ENCODE measurements around the gene PSD2.

PSD2 gene

DNA sequence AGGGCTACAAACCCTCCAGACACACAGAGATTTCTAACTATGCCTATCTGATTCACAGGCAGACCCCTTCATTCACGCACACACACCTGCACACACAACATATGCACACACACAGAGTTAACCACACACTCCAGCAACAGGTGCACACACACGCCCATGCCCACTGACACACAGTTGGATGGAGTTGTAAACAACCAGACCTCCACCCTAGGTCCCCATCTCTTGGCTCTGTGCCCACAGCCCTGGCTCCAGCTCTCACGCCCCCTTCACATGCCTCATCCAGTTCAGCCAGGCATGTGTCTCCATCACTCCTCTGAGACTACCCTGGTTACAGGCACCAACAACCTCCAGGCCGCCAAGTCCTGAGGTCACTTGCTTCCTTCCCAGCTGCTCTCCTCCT is 61.1 kb downstream of the PSD2 start:
- no peak for FAIRE-seq
- TF ChIP-seq, protein P1, sequence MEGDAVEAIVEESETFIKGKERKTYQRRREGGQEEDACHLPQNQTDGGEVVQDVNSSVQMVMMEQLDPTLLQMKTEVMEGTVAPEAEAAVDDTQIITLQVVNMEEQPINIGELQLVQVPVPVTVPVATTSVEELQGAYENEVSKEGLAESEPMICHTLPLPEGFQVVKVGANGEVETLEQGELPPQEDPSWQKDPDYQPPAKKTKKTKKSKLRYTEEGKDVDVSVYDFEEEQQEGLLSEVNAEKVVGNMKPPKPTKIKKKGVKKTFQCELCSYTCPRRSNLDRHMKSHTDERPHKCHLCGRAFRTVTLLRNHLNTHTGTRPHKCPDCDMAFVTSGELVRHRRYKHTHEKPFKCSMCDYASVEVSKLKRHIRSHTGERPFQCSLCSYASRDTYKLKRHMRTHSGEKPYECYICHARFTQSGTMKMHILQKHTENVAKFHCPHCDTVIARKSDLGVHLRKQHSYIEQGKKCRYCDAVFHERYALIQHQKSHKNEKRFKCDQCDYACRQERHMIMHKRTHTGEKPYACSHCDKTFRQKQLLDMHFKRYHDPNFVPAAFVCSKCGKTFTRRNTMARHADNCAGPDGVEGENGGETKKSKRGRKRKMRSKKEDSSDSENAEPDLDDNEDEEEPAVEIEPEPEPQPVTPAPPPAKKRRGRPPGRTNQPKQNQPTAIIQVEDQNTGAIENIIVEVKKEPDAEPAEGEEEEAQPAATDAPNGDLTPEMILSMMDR (IDR thresholded peaks at IDR 0.05; ENCODE audit: insufficient read depth, missing control alignments): no peak
- DNase-seq (ENCODE audit: insufficient read length, low spot score): no peak

DNA sequence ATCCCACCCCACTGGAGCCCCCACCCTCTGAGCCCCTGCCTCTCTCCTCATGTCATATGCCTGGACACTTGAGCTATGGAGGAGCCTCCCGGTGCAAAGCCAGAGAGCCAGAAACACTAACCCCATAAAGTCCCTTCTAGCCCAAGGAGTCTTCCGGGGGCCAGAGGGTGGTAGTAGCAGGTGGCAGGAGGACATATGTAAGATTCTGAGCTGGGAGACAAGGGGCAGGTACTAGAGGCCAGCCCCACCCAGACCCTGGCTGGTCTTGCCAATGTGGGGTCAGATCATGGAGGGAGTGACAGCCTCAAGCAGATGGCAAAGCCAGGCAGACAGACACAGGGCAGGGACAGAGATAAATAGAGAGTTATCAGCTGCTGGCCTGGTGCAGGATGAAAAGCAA is 63.4 kb downstream of the PSD2 start:
- TF ChIP-seq, protein P1 (IDR thresholded peaks at IDR 0.05; ENCODE audit: insufficient read depth, missing control alignments): no peak
- FAIRE-seq: no peak
- no peak for DNase-seq (ENCODE audit: insufficient read length, low spot score)

DNA sequence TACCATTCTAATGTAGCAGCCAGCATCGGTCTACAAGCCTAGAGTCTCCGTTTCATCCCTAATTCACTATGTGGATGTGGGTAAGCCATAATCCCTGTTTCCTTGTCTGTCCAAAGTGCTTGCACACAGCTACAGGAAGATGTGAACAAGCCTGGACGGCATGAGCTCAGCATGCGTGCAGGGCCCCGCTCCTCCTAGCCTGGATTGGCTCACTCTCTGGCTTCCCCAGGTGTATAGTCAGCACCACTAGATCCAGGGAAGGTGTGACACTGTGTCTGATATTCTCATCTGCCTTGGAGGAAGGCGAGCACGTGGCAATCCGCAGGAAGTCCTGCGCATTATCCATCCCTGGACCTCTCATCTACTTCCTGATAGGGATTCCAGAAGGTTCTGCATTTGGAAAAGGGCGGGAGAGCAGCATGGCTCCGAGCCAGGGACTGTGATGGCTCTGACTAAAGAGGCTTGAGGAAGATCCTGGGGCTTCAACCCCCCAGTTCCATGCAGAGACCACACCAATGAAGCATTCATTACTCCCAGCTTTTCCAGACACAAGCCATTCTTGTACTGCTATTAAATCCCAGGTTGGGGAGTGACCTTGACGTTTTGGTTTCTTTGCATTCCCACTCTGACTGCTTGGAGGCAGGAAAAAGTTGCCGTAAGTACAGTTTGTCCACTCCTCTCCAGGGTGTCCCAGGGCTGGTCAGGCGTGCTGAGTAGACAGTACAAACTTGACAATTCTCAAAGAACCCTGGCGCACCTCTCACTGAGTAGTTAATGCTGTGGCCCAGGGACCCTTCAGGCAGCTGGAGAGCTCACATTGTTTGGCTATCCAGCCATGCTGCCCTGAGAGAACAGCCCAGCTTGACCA is 65.6 kb downstream of the PSD2 start:
- DNase-seq (ENCODE audit: insufficient read length, low spot score) (no peak), FAIRE-seq (no peak)
- TF ChIP-seq, protein P1 (IDR thresholded peaks at IDR 0.05; ENCODE audit: insufficient read depth, missing control alignments): no peak

DNA sequence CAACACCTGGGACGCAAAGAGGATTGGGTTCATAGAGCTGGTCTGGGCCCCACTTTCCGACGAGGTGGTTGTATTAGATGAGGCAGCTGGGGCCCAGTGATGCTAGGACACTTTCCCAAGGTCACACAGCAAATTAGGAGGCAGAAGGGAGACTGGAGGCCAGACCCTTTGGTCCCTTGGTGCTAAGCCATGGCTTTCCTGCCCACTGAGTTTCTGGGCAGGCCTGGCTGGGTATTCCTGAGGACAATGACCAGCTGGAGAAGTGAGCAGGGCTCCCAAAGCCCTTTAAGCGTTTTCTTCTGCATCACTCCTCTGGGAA is 66.2 kb downstream of the PSD2 start:
- FAIRE-seq (no peak), DNase-seq (ENCODE audit: insufficient read length, low spot score) (no peak)
- TF ChIP-seq, protein P1 (IDR thresholded peaks at IDR 0.05; ENCODE audit: insufficient read depth, missing control alignments): no peak

DNA sequence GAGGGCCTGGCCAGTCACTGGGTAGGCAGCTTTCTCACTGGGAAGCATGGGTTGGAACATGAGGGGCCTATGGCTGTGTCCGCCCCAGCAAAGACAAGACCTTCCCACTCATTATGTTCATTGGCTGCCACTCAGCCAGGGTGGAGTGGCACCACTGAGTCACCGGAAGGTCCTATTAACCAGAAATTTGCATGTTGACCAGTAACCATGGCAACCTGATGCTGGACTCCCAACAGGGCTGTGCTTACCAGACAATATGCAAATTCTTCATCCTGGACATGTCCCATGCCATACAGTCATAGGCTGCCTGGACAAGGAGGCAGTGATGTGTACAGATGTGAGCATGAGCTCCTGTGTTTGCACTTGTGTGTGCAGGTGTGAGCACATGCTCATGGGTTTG is 66.7 kb downstream of the PSD2 start:
- FAIRE-seq (no peak), DNase-seq (ENCODE audit: insufficient read length, low spot score) (no peak)
- TF ChIP-seq, protein P1 (IDR thresholded peaks at IDR 0.05; ENCODE audit: insufficient read depth, missing control alignments): no peak

DNA sequence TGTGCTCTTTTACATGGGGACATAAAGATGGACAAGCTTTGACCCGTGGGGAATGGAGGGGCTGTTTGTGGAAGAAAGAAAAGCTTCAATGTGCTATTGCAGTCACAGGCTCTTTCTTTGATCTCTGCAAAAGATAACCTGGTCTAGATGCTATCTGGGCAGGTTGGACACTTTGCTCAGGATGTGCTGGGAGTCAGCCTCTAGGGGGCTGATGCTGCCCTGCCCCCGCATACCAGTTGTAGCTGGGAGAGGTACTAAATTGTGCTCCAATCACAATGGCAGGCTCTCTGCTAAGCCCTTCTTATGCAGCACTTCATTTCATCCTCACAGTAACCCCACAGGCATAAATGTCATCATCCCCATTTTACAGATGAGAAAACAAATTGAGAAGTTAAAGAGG is 67.2 kb downstream of the PSD2 start:
- DNase-seq (ENCODE audit: insufficient read length, low spot score) (no peak), FAIRE-seq (no peak)
- TF ChIP-seq, protein P1 (IDR thresholded peaks at IDR 0.05; ENCODE audit: insufficient read depth, missing control alignments): no peak

DNA sequence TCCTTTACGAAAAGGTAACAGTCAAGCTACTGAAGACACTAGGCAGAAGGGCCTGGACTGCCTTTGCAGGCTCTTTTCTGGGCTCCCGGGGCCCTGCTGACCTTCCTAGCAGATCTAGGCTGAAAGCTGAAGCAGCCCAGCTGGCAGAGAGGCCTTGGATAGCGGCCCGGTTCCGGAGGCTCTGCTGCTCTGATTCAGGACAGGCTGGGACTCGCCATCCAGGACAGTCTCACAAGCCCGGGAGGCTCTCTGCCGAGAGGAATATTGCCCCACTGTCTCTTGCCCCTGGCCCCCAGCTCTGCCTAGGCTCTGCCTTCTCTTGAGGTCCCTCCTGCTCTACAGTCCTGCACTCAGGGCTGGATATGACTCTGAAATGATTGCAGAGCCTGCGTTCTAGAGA is 67.8 kb downstream of the PSD2 start:
- DNase-seq (ENCODE audit: insufficient read length, low spot score) (no peak), FAIRE-seq (no peak)
- TF ChIP-seq, protein P1 (IDR thresholded peaks at IDR 0.05; ENCODE audit: insufficient read depth, missing control alignments): no peak
